Stimulated activated CD4-positive, alpha-beta T cell treated with anti-CD3 and anti-CD28 coated beads, TNF-alpha, amount 100 ng/mL, for 48 hours (primary cell): ENCODE data around the gene TNRC6A.
"Not testable (repeated sequence)": the region's sequence is repeated elsewhere in the genome, so short reads cannot be mapped to it uniquely, and the experiment has no call there.

ENCODE experiments used
- DNase-seq, 3 donors: peaks; one replicate each; pipeline ENCODE4 v3.0.0-alpha.2; 2020; ENCODE audit warnings: low read depth in 3 of 3

TNRC6A gene

GRCh38 chr16:24815021-24815420 lies 85.6 kb downstream of the TNRC6A start:
- DNase-seq = no peak

GRCh38 chr16:24816688-24817087 lies 87.2 kb downstream of the TNRC6A start:
- no peak for DNase-seq

- no peak for DNase-seq
These were observed 90.1 kb downstream of the TNRC6A start for GRCh38 chr16:24819462-24820040.

GRCh38 chr16:24820522-24820921 lies 91.1 kb downstream of the TNRC6A start:
- no peak for DNase-seq

GRCh38 chr16:24821129-24821528 lies 91.7 kb downstream of the TNRC6A start:
- DNase-seq = no peak

GRCh38 chr16:24822542-24822941 lies 93.1 kb downstream of the TNRC6A start:
- DNase-seq = no peak

- DNase-seq = no peak
These were observed 93.5 kb downstream of the TNRC6A start for GRCh38 chr16:24822974-24823373.

- DNase-seq = no peak
These were observed 96.2 kb downstream of the TNRC6A start for GRCh38 chr16:24825696-24826095.

GRCh38 chr16:24826096-24826690 lies 96.7 kb downstream of the TNRC6A start:
- no peak for DNase-seq

GRCh38 chr16:24826817-24827566 lies 97.5 kb downstream of the TNRC6A start:
- DNase-seq = no peak

- no peak for DNase-seq
These were observed 99.7 kb downstream of the TNRC6A start for GRCh38 chr16:24829153-24829552.

GRCh38 chr16:24833352-24833751 lies 103.9 kb downstream of the TNRC6A start:
- DNase-seq = no peak

- no peak for DNase-seq
These were observed 105.2 kb downstream of the TNRC6A start for GRCh38 chr16:24834459-24835335.

- DNase-seq = no peak
These were observed 107.4 kb downstream of the TNRC6A start for GRCh38 chr16:24836836-24837235.

GRCh38 chr16:24837969-24838368 lies 108.5 kb downstream of the TNRC6A start:
- no peak for DNase-seq

- DNase-seq = no peak
These were observed 109.3 kb downstream of the TNRC6A start for GRCh38 chr16:24838554-24839266.

- no peak for DNase-seq
These were observed 110.0 kb downstream of the TNRC6A start for GRCh38 chr16:24839347-24839972.

GRCh38 chr16:24841291-24841690 lies 111.8 kb downstream of the TNRC6A start:
- DNase-seq = no peak

GRCh38 chr16:24844101-24845030 lies 114.9 kb downstream of the TNRC6A start:
- no peak for DNase-seq

GRCh38 chr16:24845031-24845365 lies 115.5 kb downstream of the TNRC6A start:
- not testable (repeated sequence) for DNase-seq
